NCI-H510A (cell line): Measurements from ENCODE around the gene OR6S1.
"Not testable (repeated sequence)": the region's sequence is repeated elsewhere in the genome, so short reads cannot be mapped to it uniquely, and the experiment has no call there.

Source experiments
- DNase-seq: peaks from one replicate; lab custom pipeline; 2025; lab: John Stamatoyannopoulos, UW

The OR6S1 gene

DNA sequence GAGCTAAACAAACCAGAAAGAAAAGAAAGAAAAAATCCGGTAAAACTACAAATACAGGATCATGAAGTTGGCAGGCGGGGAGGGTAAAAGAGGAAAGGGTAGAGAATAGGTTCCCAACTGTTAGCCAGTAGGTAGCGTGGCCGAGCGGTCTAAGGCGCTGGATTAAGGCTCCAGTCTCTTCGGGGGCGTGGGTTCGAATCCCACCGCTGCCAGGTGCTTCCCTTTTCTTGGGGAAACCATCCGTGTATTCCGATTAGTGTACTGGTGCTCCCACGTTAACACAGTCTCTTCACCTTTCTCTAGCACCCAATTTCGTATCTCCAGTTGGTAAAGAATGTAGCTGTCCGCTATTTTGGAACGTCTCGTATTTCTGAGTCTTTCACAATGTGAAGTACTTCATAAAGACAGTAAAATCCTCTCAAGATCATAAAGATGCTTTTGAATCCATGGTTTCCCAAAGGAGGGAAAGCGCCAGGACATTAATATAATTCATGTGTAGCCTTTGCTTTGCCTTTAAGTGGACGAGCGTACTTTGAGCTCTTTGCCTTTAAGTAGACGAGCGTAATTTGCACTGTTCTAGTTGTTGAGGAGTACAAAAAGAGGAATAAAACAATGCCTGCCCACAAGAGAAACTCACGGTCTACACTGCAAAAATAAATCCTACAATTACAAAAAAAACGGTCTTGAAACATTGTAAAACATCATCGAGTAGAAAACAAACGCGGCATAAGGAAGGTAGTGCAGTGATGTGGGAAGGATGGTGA lies 31.3 kb downstream of the OR6S1 start:
- DNase-seq, result peak; percentile 16

DNA sequence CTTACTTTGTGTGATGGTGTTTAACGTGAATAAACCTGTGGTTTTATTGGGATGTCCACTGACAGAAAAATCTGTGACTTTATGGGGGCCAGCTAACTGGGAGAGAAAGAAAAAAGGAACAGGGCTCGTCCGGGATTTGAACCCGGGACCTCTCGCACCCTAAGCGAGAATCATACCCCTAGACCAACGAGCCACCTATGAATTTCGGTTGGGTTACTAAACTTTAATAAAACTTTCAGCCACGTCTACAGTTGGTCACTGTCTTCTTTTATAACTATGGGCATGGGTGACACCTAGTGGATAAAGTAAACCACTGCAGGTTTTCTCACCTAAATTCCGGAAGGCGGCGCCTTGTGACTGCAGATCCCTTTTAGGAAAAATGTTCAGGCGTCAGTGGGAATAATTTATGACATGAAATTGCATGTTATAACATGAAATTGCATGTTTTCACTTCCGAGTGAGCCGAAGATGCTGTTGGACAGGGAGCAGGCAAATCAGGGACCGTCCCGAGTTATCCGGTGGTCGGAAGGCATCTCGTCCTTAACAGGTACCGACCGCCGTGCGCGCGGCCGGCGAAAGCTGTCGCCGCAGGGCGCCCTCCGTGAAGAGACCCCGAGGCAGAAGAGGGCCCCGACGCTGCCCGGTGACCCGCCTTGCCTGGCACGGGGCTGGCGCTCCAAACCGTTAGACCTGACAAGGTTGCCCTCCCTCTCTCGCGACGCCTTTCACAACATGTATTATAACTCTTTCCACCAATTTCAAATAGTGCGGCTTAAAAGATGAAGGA lies 32.1 kb downstream of the OR6S1 start:
- DNase-seq, result peak; percentile 39

DNA sequence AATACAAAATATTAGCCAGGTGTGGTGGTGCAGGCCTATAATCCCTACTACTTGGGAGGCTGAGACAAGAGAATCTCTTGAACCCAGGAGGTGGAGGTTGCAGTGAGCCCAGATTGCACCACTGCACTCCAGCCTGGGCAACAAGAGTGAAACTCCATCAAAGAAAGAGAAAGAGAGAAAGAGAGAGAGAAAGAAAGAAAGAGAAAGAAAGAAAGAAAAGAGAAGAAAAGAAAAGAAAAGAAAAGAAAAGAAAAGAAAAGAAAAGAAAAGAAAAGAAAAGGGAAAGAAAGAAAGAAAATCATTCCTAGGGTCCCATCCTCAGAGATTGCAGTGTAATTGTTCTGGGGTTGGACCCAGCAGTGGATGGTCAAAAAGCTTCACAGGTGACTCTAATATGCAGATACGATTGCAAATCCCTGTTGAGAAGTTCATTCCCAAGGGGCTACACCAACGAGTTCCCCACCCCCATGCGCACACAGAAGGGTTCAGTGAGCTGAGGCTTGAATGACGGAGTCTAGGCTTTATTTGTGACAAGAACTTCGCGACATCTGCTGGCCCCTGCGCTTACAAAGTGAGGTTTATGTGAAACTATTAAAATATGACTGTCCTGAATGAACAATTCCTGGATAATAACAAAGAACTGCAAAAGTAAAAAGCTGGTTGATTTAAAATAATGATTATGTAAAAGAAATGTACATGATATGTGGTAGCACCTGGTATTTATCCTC lies 32.9 kb downstream of the OR6S1 start:
- DNase-seq, result no peak

- DNase-seq, result no peak
Measured at GRCh38 chr14:20607617-20608016, 33.9 kb downstream of the OR6S1 start.

DNA sequence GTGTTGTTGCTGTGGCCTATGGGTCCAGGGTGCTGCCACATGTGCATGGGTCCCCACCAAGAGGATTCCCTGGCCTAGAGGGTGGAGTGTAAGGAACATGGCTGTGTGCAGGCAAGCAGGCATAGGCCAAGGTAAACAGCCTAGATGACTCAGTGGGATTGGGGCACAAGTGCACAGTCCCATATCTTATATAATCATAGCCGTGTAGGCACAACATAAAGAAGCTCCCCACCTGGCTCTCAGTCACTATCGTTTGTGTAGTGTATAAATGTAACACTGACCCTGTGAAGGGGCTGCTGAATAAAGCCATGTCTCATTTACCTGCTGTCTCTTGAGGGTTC lies 34.6 kb downstream of the OR6S1 start:
- no peak for DNase-seq

- DNase-seq, result no peak
Measured at GRCh38 chr14:20606190-20606901, 35.1 kb downstream of the OR6S1 start.

- DNase-seq, result no peak
Measured at GRCh38 chr14:20603813-20604690, 37.4 kb downstream of the OR6S1 start.

GRCh38 chr14:20602583-20602982 lies 38.9 kb downstream of the OR6S1 start:
- no peak for DNase-seq

DNA sequence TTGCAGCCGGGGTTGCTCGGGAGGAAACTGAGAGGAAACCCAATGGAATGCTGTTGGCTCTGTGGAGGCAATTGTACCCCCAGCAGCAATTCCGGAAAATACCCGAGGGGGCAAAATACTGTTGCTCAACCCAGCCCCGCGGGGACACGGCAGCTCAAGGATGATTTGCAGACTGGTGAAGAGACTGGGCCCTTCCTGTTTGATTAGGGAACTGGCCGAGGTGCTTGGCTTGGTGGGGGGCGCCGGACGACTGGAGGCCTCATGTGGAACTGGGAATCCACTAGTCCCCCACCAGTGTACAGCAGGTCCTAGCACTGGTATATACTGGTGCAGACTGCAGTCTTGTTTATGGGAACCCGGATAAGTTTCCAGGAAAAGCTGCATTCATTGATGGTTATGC lies 40.0 kb downstream of the OR6S1 start:
- DNase-seq, result no peak

DNA sequence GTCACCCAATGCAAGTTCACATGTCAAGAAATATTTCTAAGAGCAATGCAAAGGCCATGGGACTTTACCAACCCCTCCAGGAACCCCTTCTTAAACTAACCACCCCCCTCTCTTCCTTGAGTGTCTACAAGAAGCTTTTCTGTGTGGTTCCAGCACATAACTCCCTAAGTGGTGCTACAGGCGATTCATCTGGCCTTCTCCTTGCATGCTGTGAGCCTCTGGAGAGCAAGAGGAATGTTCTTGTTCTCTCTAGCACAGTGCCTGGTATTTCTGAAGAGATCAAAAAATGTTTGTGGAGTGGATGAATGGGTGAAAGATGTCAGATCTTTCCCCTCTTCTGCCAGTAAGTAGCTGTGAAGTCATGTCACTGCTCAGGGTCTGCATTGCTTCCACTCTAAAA lies 44.4 kb downstream of the OR6S1 start:
- DNase-seq, result no peak

GRCh38 chr14:20595726-20596125 lies 45.8 kb downstream of the OR6S1 start:
- DNase-seq, result not testable (repeated sequence)

DNA sequence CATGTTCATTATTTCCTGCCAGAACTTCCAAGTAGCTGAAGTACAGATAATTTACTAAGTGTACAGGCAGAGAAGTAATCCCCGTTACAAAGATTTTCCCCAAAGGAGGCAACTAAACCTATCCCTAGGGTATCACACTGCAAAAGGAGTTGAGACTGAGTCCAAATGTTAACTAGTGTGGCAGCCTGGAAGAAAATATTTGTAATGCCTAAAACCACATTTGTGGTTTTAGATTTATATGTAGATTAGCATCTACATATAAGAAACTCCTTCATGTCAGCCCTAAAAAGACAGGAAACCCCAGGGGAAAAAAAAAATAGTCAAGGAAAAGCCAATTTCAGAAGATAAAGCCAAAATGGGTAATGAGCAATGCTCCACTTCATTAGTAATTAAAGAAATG lies 48.9 kb downstream of the OR6S1 start:
- no peak for DNase-seq

DNA sequence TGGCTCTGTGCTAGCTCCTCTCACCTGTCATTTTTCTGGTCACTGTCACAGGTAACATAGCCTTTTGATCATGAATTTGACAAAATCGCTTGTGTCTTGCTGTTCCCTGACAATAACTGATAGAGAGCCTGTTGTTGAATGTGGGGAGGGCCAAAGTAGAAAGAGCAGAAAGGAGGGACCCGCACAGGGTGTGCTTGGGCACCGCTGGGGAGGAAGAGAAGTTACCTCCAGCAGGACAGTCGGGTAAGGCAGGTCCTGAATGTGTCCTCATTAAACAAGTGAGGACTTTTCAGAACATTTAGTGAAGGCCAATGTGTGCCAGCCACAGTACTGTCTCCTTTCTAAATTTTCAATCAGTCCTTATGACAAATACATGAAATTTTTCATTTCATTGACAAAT lies 50.3 kb downstream of the OR6S1 start, which contains the start of gene RNASE12:
Gene RNASE12, minus strand, starts transcription at position 142 of the 400 bp plus-strand sequence. CDS start 653 bp downstream, outside the sequence.
- no peak for DNase-seq
